HL-60 (cell line): Measurements from ENCODE around the gene CENPK.

ENCODE experiments used
- GABPA ChIP-seq: IDR thresholded peaks from 2 replicates; pipeline ENCODE4 v1.6.1; 2012; ENCODE audit warnings: low read depth
- TF ChIP-seq, protein P1 (sequence below): IDR thresholded peaks from one replicate; pipeline ENCODE4 v1.5.1; 2011; ENCODE audit warnings: low read length, control low read depth, inconsistent platforms; ENCODE audit not compliant: insufficient read depth
- TF ChIP-seq, protein P2 (sequence below): IDR thresholded peaks from 2 replicates; pipeline ENCODE4 v1.6.1; 2012; ENCODE audit warnings: low read depth; ENCODE audit not compliant: insufficient replicate concordance

DNA sequence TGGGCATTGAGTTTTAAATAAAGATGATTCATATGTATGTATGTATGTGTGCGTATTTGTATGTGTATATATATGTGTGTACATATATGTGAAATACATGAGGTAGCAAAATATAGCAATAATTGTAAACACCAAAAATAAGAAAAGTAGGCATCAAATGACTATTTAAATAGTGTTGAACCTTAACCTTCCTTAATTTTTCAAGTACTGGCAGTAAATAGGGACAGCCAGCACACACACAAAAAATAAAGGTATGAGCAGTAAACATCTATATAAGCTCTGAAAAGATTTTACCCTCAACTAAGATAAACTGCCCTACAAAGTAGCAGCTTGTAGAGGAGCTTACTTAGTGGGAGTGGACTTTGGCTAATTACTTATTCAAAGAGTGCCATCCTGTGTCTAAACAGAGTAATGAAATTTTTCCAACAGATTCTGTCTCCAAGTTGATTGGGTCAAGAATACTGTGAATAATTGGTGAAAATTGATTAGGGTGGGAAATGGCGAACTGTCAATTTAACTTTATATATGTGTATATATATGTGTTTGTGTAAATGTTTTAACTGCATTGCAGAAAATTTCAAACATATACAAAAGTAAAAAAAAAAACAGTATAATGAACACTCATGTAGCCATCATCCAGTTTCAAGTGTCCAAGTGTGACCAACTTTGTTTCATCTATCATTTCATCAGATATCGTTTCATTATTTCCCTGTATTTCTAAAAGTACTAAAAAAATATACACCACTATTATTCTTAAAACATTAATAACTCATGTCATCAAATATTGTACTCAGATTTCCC is 79.2 kb downstream of the CENPK start:
- TF ChIP-seq GABPA, result no peak
- TF ChIP-seq, protein P1, sequence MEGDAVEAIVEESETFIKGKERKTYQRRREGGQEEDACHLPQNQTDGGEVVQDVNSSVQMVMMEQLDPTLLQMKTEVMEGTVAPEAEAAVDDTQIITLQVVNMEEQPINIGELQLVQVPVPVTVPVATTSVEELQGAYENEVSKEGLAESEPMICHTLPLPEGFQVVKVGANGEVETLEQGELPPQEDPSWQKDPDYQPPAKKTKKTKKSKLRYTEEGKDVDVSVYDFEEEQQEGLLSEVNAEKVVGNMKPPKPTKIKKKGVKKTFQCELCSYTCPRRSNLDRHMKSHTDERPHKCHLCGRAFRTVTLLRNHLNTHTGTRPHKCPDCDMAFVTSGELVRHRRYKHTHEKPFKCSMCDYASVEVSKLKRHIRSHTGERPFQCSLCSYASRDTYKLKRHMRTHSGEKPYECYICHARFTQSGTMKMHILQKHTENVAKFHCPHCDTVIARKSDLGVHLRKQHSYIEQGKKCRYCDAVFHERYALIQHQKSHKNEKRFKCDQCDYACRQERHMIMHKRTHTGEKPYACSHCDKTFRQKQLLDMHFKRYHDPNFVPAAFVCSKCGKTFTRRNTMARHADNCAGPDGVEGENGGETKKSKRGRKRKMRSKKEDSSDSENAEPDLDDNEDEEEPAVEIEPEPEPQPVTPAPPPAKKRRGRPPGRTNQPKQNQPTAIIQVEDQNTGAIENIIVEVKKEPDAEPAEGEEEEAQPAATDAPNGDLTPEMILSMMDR, result no peak
- TF ChIP-seq, protein P2, sequence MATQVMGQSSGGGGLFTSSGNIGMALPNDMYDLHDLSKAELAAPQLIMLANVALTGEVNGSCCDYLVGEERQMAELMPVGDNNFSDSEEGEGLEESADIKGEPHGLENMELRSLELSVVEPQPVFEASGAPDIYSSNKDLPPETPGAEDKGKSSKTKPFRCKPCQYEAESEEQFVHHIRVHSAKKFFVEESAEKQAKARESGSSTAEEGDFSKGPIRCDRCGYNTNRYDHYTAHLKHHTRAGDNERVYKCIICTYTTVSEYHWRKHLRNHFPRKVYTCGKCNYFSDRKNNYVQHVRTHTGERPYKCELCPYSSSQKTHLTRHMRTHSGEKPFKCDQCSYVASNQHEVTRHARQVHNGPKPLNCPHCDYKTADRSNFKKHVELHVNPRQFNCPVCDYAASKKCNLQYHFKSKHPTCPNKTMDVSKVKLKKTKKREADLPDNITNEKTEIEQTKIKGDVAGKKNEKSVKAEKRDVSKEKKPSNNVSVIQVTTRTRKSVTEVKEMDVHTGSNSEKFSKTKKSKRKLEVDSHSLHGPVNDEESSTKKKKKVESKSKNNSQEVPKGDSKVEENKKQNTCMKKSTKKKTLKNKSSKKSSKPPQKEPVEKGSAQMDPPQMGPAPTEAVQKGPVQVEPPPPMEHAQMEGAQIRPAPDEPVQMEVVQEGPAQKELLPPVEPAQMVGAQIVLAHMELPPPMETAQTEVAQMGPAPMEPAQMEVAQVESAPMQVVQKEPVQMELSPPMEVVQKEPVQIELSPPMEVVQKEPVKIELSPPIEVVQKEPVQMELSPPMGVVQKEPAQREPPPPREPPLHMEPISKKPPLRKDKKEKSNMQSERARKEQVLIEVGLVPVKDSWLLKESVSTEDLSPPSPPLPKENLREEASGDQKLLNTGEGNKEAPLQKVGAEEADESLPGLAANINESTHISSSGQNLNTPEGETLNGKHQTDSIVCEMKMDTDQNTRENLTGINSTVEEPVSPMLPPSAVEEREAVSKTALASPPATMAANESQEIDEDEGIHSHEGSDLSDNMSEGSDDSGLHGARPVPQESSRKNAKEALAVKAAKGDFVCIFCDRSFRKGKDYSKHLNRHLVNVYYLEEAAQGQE, result no peak
